KOPT-K1 (cell line): ENCODE results near the gene JDP2.

Experiments
- H3K27ac ChIP-seq: fragments of 200-600 bp; sonication (generic); 2 replicates; pipeline ENCODE4 v1.5.1; 2016; ENCODE audit warnings: antibody characterized with exemption, mild to moderate bottlenecking, low read depth, low read length; ENCODE audit not compliant: poor library complexity, severe bottlenecking
- H3K36me3 ChIP-seq: fragments of 200-600 bp; sonication (generic); 2 replicates; pipeline ENCODE4 v1.5.1; 2017; ENCODE audit warnings: antibody characterized with exemption, mild to moderate bottlenecking, low read length, moderate library complexity; ENCODE audit not compliant: insufficient read depth
- H3K9me3 ChIP-seq: fragments of 200-600 bp; sonication (generic); 2 replicates; pipeline ENCODE4 v1.5.1; 2017; ENCODE audit warnings: antibody characterized with exemption, low read length, mild to moderate bottlenecking; ENCODE audit not compliant: insufficient read depth, poor library complexity, severe bottlenecking

Gene JDP2

GRCh38 chr14:75426332-75427125 lies 1.3 kb upstream of the JDP2 start:
- H3K36me3 ChIP-seq, result no peaks in the 10 kb centered on the region

GRCh38 chr14:75427126-75427481 lies 718 bp upstream of the JDP2 start:
- no peaks in the 10 kb centered on the region for H3K36me3 ChIP-seq
- no peak overlapping the region for H3K27ac ChIP-seq
- peaks cover 5% of the 10 kb centered on the region for H3K9me3 ChIP-seq

More at GRCh38 chr14:75426332-75427125, 1.3 kb upstream of the JDP2 start:
- H3K9me3 ChIP-seq, result peaks cover 5% of the 10 kb centered on the region
- H3K27ac ChIP-seq, result no peak overlapping the region

GRCh38 chr14:75428230-75429104 lies 645 bp downstream of the JDP2 start:
- H3K27ac ChIP-seq, result peak overlapping the region; percentile 24
- peaks cover 5% of the 10 kb centered on the region for H3K9me3 ChIP-seq
- no peaks in the 10 kb centered on the region for H3K36me3 ChIP-seq

- no peak overlapping the region for H3K27ac ChIP-seq
- H3K36me3 ChIP-seq, result no peaks in the 10 kb centered on the region
- H3K9me3 ChIP-seq, result peaks cover under 1% of the 10 kb centered on the region
Observed at GRCh38 chr14:75429562-75429961, 1.7 kb downstream of the JDP2 start.

DNA sequence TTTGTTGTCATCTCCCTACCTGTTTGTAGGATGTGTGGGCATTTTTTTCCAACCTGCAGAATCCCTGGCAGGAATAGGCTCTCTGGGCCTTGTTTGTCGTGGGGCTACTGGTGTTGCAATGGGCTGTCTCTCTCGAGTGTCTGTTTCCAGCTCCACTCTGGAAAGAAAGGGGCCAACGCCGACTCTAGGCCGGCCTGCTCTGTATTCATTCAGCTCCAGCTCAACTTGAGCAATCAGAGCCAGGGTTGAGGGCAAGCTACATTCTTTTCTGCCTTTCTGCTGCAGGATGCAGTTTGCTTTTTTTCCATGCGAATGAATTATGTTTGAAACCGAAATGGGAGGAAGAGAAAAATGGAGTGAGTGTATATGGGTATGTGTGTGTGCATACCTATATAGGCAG lies 2.3 kb downstream of the JDP2 start:
- Histone ChIP-seq H3K27ac (no peak overlapping the region), H3K36me3 (no peaks in the 10 kb centered on the region), H3K9me3 (no peaks in the 10 kb centered on the region)

GRCh38 chr14:75430526-75430925 lies 2.7 kb downstream of the JDP2 start:
- H3K9me3 ChIP-seq, result no peaks in the 10 kb centered on the region
- no peaks in the 10 kb centered on the region for H3K36me3 ChIP-seq
- H3K27ac ChIP-seq, result no peak overlapping the region

GRCh38 chr14:75430976-75431375 lies 3.2 kb downstream of the JDP2 start:
- no peaks in the 10 kb centered on the region for H3K9me3 ChIP-seq
- no peak overlapping the region for H3K27ac ChIP-seq
- no peaks in the 10 kb centered on the region for H3K36me3 ChIP-seq

GRCh38 chr14:75431827-75432226 lies 4.0 kb downstream of the JDP2 start:
- Histone ChIP-seq H3K36me3 (no peaks in the 10 kb centered on the region), H3K9me3 (no peaks in the 10 kb centered on the region), H3K27ac (no peak overlapping the region)

DNA sequence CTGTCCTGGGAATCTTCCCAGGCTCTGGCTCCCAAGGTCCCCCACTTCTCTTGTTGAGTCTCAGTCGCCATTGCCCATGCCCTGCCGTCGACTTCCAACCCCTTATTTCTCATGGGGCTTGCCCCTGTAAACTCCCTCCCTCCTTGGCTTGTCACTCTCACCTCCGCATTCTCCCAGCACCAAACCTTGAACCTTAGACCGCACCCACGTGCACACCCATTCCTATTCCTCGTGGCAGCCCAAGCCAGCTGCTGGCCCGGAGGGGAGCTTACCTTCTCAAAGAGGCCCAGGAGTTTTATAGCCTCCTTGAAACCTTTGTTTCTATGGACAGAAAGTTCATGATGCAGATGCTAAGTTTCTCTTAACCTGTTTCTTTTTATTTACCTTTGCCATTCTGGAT lies 4.6 kb downstream of the JDP2 start:
- H3K9me3 ChIP-seq, result no peaks in the 10 kb centered on the region
- H3K27ac ChIP-seq, result no peak overlapping the region
- H3K36me3 ChIP-seq, result no peaks in the 10 kb centered on the region

DNA sequence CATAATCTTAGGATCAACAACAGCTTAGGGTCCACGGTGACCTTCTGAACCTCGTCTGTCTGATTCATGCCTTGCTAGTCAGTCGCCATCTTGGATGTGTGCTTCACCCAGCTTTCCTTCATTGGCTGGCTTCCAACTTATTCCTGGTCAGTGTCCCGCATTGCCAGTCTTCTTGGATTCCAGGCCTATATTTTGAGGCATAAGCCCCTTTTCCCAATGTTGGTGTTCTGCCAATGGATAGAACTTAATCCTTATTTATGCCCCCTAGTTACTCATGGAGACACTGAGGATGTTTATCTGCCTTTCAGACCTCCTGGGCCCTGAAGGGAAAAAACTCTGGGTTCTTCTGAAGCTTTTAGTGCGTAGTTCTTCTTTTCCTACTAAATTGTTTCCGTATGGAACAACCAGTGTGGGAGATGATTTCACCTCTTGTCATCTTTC lies 5.8 kb downstream of the JDP2 start:
- no peaks in the 10 kb centered on the region for H3K36me3 ChIP-seq
- no peaks in the 10 kb centered on the region for H3K9me3 ChIP-seq
- no peak overlapping the region for H3K27ac ChIP-seq

- H3K9me3 ChIP-seq, result no peaks in the 10 kb centered on the region
- H3K36me3 ChIP-seq, result no peaks in the 10 kb centered on the region
- H3K27ac ChIP-seq, result no peak overlapping the region
Observed at GRCh38 chr14:75434138-75434889, 6.5 kb downstream of the JDP2 start.

- Histone ChIP-seq H3K9me3 (no peaks in the 10 kb centered on the region), H3K27ac (peak overlapping the region; percentile 52), H3K36me3 (no peaks in the 10 kb centered on the region)
Observed at GRCh38 chr14:75434890-75435248, 7.0 kb downstream of the JDP2 start.

DNA sequence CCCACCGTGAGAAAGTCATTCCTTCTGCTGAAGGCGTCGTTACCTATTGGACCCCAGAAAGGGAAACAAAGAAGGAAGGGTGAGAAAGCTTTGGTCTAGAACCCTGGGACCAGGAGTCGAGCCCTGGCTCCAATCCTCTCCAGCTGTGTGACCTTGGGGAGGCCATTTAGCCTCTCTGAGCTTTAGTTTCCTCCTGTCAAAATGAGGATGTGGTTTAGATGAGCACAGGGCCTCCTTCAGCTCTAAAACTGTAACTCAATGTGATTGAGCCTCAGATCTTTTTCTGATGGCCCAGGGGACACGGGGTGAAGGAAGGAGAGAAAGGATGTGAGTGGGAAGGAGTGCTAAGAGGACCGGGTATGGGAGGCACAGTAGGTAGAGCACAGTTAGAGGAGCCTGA lies 7.7 kb downstream of the JDP2 start:
- Histone ChIP-seq H3K27ac (peak overlapping the region; percentile 52), H3K36me3 (no peaks in the 10 kb centered on the region)

GRCh38 chr14:75437201-75438143 lies 9.7 kb downstream of the JDP2 start:
- Histone ChIP-seq H3K36me3 (no peaks in the 10 kb centered on the region), H3K27ac (no peak overlapping the region)

More for the DNA sequence above, 7.7 kb downstream of the JDP2 start:
- no peaks in the 10 kb centered on the region for H3K9me3 ChIP-seq

More at GRCh38 chr14:75437201-75438143, 9.7 kb downstream of the JDP2 start:
- no peaks in the 10 kb centered on the region for H3K9me3 ChIP-seq
